ENCODE measurements around the gene MAP2. TPM values are rescaled to one million over a fixed set of nuclear protein-coding genes. Genes with fewer than 3 reads are reported as not detected.
A peak's percentile ranks its signal among the peaks of the same experiment; 100 is the strongest.

The MAP2 gene
- total RNA-seq, 1 experiment from 2014 or later = 1.5 TPM

GRCh38 chr2:209533391-209533790, 109.5 kb downstream of the MAP2 start:
- Histone ChIP-seq H3K4me3 (ENCODE audit: low read length) (no peak overlapping the region), H3K9me2 (replicated peaks; ENCODE audit: insufficient read depth, low read length) (no peaks in the 10 kb centered on the region), H4K20me1 (ENCODE audit: insufficient read depth, low read depth, low read length) (no peaks in the 10 kb centered on the region), H3K4me1 (ENCODE audit: low read length) (no peaks in the 10 kb centered on the region), H3K4me2 (ENCODE audit: low read depth, low read length, poor library complexity, severe bottlenecking) (no peak overlapping the region), H3K27ac (ENCODE audit: low read length) (no peak overlapping the region), H3K9me3 (ENCODE audit: low read length) (no peaks in the 10 kb centered on the region), H3K36me3 (ENCODE audit: insufficient read depth, low read length) (no peaks in the 10 kb centered on the region), H2AFZ (ENCODE audit: low read length) (no peak overlapping the region), H3K9ac (ENCODE audit: low read length) (no peak overlapping the region), H3K79me2 (ENCODE audit: low read length) (no peaks in the 10 kb centered on the region), H3K27me3 (ENCODE audit: low read length) (no peaks in the 10 kb centered on the region)
- DNase-seq = no peak

- H3K4me1 ChIP-seq (ENCODE audit: low read length) = no peaks in the 10 kb centered on the region
- no peak for DNase-seq
- H3K27me3 ChIP-seq (ENCODE audit: low read length) = no peaks in the 10 kb centered on the region
- no peak overlapping the region for H3K27ac ChIP-seq (ENCODE audit: low read length)
- no peak overlapping the region for H2AFZ ChIP-seq (ENCODE audit: low read length)
- H3K4me2 ChIP-seq (ENCODE audit: low read depth, low read length, poor library complexity, severe bottlenecking) = no peak overlapping the region
- H3K9ac ChIP-seq (ENCODE audit: low read length) = no peak overlapping the region
- H4K20me1 ChIP-seq (ENCODE audit: insufficient read depth, low read depth, low read length) = no peaks in the 10 kb centered on the region
- no peaks in the 10 kb centered on the region for H3K9me3 ChIP-seq (ENCODE audit: low read length)
- no peak overlapping the region for H3K4me3 ChIP-seq (ENCODE audit: low read length)
- H3K36me3 ChIP-seq (ENCODE audit: insufficient read depth, low read length) = no peaks in the 10 kb centered on the region
- H3K9me2 ChIP-seq (replicated peaks; ENCODE audit: insufficient read depth, low read length) = no peaks in the 10 kb centered on the region
- no peaks in the 10 kb centered on the region for H3K79me2 ChIP-seq (ENCODE audit: low read length)
These were observed 110.4 kb downstream of the MAP2 start for GRCh38 chr2:209534228-209534627.

- H3K4me3 ChIP-seq (ENCODE audit: low read length) = no peak overlapping the region
- no peak overlapping the region for H3K9ac ChIP-seq (ENCODE audit: low read length)
These were observed 112.5 kb downstream of the MAP2 start for GRCh38 chr2:209536363-209536762.

GRCh38 chr2:209547726-209548125, 123.9 kb downstream of the MAP2 start:
- no peak for DNase-seq
- H3K27me3 ChIP-seq (ENCODE audit: low read length) = no peaks in the 10 kb centered on the region
- no peaks in the 10 kb centered on the region for H3K9me2 ChIP-seq (replicated peaks; ENCODE audit: insufficient read depth, low read length)
- no peaks in the 10 kb centered on the region for H3K4me1 ChIP-seq (ENCODE audit: low read length)
- no peak overlapping the region for H2AFZ ChIP-seq (ENCODE audit: low read length)
- no peaks in the 10 kb centered on the region for H3K9me3 ChIP-seq (ENCODE audit: low read length)
- H3K27ac ChIP-seq (ENCODE audit: low read length) = no peak overlapping the region
- H3K4me3 ChIP-seq (ENCODE audit: low read length) = no peak overlapping the region
- H3K79me2 ChIP-seq (ENCODE audit: low read length) = no peaks in the 10 kb centered on the region
- no peak overlapping the region for H3K9ac ChIP-seq (ENCODE audit: low read length)
- no peaks in the 10 kb centered on the region for H3K36me3 ChIP-seq (ENCODE audit: insufficient read depth, low read length)
- H3K4me2 ChIP-seq (ENCODE audit: low read depth, low read length, poor library complexity, severe bottlenecking) = no peak overlapping the region
- H4K20me1 ChIP-seq (ENCODE audit: insufficient read depth, low read depth, low read length) = no peaks in the 10 kb centered on the region

More at GRCh38 chr2:209536363-209536762, 112.5 kb downstream of the MAP2 start:
- Histone ChIP-seq H3K27me3 (ENCODE audit: low read length) (no peaks in the 10 kb centered on the region), H3K27ac (ENCODE audit: low read length) (no peak overlapping the region), H4K20me1 (ENCODE audit: insufficient read depth, low read depth, low read length) (no peaks in the 10 kb centered on the region), H3K4me2 (ENCODE audit: low read depth, low read length, poor library complexity, severe bottlenecking) (no peak overlapping the region), H3K79me2 (ENCODE audit: low read length) (no peaks in the 10 kb centered on the region), H2AFZ (ENCODE audit: low read length) (no peak overlapping the region), H3K9me3 (ENCODE audit: low read length) (no peaks in the 10 kb centered on the region), H3K4me1 (ENCODE audit: low read length) (no peaks in the 10 kb centered on the region), H3K9me2 (replicated peaks; ENCODE audit: insufficient read depth, low read length) (no peaks in the 10 kb centered on the region), H3K36me3 (ENCODE audit: insufficient read depth, low read length) (no peaks in the 10 kb centered on the region)
- no peak for DNase-seq

- Histone ChIP-seq H3K36me3 (ENCODE audit: insufficient read depth, low read length) (no peaks in the 10 kb centered on the region), H3K79me2 (ENCODE audit: low read length) (no peaks in the 10 kb centered on the region), H3K4me1 (ENCODE audit: low read length) (no peaks in the 10 kb centered on the region)
These were observed 125.7 kb downstream of the MAP2 start for GRCh38 chr2:209549589-209549988.

GRCh38 chr2:209553913-209554312, 130.1 kb downstream of the MAP2 start:
- no peaks in the 10 kb centered on the region for H3K4me1 ChIP-seq (ENCODE audit: low read length)
- H3K79me2 ChIP-seq (ENCODE audit: low read length) = no peaks in the 10 kb centered on the region
- H3K9me2 ChIP-seq (replicated peaks; ENCODE audit: insufficient read depth, low read length) = no peaks in the 10 kb centered on the region
- H3K9ac ChIP-seq (ENCODE audit: low read length) = no peak overlapping the region
- H3K27ac ChIP-seq (ENCODE audit: low read length) = no peak overlapping the region
- no peaks in the 10 kb centered on the region for H3K27me3 ChIP-seq (ENCODE audit: low read length)
- H3K4me2 ChIP-seq (ENCODE audit: low read depth, low read length, poor library complexity, severe bottlenecking) = no peak overlapping the region
- H3K9me3 ChIP-seq (ENCODE audit: low read length) = no peaks in the 10 kb centered on the region
- no peak for DNase-seq
- no peaks in the 10 kb centered on the region for H4K20me1 ChIP-seq (ENCODE audit: insufficient read depth, low read depth, low read length)
- no peaks in the 10 kb centered on the region for H3K36me3 ChIP-seq (ENCODE audit: insufficient read depth, low read length)
- no peak overlapping the region for H3K4me3 ChIP-seq (ENCODE audit: low read length)
- no peak overlapping the region for H2AFZ ChIP-seq (ENCODE audit: low read length)

More at GRCh38 chr2:209549589-209549988, 125.7 kb downstream of the MAP2 start:
- H4K20me1 ChIP-seq (ENCODE audit: insufficient read depth, low read depth, low read length) = no peaks in the 10 kb centered on the region
- no peak overlapping the region for H3K27ac ChIP-seq (ENCODE audit: low read length)
- no peaks in the 10 kb centered on the region for H3K9me2 ChIP-seq (replicated peaks; ENCODE audit: insufficient read depth, low read length)
- no peak for DNase-seq
- H2AFZ ChIP-seq (ENCODE audit: low read length) = no peak overlapping the region
- no peaks in the 10 kb centered on the region for H3K27me3 ChIP-seq (ENCODE audit: low read length)
- H3K4me2 ChIP-seq (ENCODE audit: low read depth, low read length, poor library complexity, severe bottlenecking) = no peak overlapping the region
- no peak overlapping the region for H3K4me3 ChIP-seq (ENCODE audit: low read length)
- H3K9ac ChIP-seq (ENCODE audit: low read length) = no peak overlapping the region
- H3K9me3 ChIP-seq (ENCODE audit: low read length) = no peaks in the 10 kb centered on the region

GRCh38 chr2:209556354-209556961, 132.6 kb downstream of the MAP2 start:
- Histone ChIP-seq H3K27ac (ENCODE audit: low read length) (no peak overlapping the region), H3K9me2 (replicated peaks; ENCODE audit: insufficient read depth, low read length) (no peaks in the 10 kb centered on the region), H3K4me3 (ENCODE audit: low read length) (no peak overlapping the region), H4K20me1 (ENCODE audit: insufficient read depth, low read depth, low read length) (no peaks in the 10 kb centered on the region), H3K9ac (ENCODE audit: low read length) (no peak overlapping the region), H3K36me3 (ENCODE audit: insufficient read depth, low read length) (no peaks in the 10 kb centered on the region), H3K4me2 (ENCODE audit: low read depth, low read length, poor library complexity, severe bottlenecking) (no peak overlapping the region), H3K9me3 (ENCODE audit: low read length) (no peaks in the 10 kb centered on the region), H2AFZ (ENCODE audit: low read length) (no peak overlapping the region), H3K79me2 (ENCODE audit: low read length) (no peaks in the 10 kb centered on the region), H3K27me3 (ENCODE audit: low read length) (no peaks in the 10 kb centered on the region), H3K4me1 (ENCODE audit: low read length) (no peaks in the 10 kb centered on the region)
- peak; percentile 52 for DNase-seq

GRCh38 chr2:209560911-209561310, 137.1 kb downstream of the MAP2 start:
- H3K9me3 ChIP-seq (ENCODE audit: low read length) = no peaks in the 10 kb centered on the region
- H3K27me3 ChIP-seq (ENCODE audit: low read length) = no peaks in the 10 kb centered on the region
- H3K4me1 ChIP-seq (ENCODE audit: low read length) = no peaks in the 10 kb centered on the region
- H2AFZ ChIP-seq (ENCODE audit: low read length) = no peak overlapping the region
- H4K20me1 ChIP-seq (ENCODE audit: insufficient read depth, low read depth, low read length) = no peaks in the 10 kb centered on the region
- H3K9me2 ChIP-seq (replicated peaks; ENCODE audit: insufficient read depth, low read length) = no peaks in the 10 kb centered on the region
- H3K27ac ChIP-seq (ENCODE audit: low read length) = no peak overlapping the region
- no peak overlapping the region for H3K9ac ChIP-seq (ENCODE audit: low read length)
- H3K79me2 ChIP-seq (ENCODE audit: low read length) = no peaks in the 10 kb centered on the region
- no peaks in the 10 kb centered on the region for H3K36me3 ChIP-seq (ENCODE audit: insufficient read depth, low read length)
- DNase-seq = no peak
- H3K4me3 ChIP-seq (ENCODE audit: low read length) = no peak overlapping the region
- H3K4me2 ChIP-seq (ENCODE audit: low read depth, low read length, poor library complexity, severe bottlenecking) = no peak overlapping the region

Measured in Karpas-422 (cell line).